Measurements from ENCODE around the gene ATP1A3.

GRCh38 chr19:42023121-42023942 lies 29.3 kb upstream of the ATP1A3 start:
- TF ChIP-seq GATA2 (IDR thresholded peaks at IDR 0.05; ENCODE audit: low read depth, low read length), result no peak
- TF ChIP-seq GATA3 (IDR thresholded peaks at IDR 0.05; ENCODE audit: low read depth, low read length), result no peak

All from SH-SY5Y (cell line).